HPDE6-E6E7 (cell line): Measurements from ENCODE around the gene TMEM131.
"Not testable (repeated sequence)": the region's sequence is repeated elsewhere in the genome, so short reads cannot be mapped to it uniquely, and the experiment has no call there.

Experiments
- DNase-seq: peaks from one replicate; pipeline ENCODE4 v3.0.0; 2011; ENCODE audit warnings: missing footprints; ENCODE audit errors: extremely low spot score

The TMEM131 gene

DNA sequence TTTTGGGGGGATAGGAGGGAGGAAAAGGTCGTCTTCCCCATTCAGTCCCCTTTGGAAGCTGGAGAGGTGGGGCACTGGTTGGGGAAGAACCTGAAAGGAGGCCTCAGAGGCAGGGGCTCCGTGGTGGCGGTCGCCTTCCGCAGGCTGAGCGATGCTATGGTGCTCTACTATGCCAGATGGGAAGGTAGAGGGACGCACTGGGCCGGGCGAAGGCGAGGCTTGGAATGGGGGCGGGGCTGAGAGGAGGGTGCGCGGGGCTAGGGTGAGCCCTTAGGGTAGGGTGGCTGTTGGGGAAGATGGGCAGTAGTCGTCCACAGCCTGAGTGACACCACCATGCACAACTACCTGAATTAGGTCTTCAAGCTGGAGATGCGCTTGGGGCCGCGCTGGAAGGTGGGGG lies 271.2 kb downstream of the TMEM131 start:
- DNase-seq, result no peak

DNA sequence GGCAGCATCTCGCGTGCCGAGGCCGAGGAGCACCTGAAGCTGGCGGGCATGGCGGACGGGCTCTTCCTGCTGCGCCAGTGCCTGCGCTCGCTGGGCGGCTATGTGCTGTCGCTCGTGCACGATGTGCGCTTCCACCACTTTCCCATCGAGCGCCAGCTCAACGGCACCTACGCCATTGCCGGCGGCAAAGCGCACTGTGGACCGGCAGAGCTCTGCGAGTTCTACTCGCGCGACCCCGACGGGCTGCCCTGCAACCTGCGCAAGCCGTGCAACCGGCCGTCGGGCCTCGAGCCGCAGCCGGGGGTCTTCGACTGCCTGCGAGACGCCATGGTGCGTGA lies 271.7 kb downstream of the TMEM131 start:
- no peak for DNase-seq

DNA sequence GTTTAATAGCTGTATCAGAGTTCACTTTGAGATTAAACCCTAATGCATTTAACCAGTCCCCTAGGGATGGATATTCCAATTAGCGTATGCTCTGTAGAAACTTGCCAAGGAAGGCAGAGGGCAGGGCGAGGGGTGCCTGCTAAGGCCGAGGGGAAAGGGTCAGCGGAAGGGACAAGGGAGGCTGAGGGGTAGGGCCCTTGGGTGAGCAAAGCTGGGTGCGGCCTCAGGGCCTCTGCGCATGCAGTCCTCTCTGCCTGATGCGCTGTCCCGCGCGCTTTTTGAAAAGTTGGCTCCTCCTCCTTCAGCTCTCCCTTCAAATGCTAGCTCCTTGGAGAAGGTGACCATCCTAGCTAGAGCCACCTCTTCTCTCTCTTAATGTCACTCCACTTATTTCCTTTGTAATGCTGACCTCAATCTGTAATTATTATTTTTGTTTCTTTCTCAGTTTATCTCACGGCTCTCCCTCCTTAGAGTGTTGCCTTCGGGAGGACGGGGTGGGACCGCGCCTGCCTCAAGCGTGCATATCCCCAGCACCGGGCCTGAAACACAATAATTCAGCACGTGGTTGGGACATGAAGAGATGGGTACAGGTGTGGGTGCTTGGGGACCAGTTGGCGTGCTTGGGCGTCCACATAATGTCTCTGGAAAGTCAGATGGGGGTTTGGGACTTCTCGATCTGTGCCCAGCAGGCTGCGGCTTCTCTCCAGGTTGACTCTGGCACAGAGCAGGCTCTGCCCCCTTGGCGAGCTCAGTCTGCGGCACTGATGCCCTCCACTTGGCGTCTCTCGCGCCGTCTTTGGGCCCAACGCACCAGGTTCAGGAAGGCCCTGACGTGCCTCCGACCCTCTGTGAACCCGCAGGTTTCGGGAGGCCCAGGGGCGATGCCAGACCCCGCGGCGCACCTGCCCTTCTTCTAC lies 272.3 kb downstream of the TMEM131 start:
- DNase-seq, result no peak

DNA sequence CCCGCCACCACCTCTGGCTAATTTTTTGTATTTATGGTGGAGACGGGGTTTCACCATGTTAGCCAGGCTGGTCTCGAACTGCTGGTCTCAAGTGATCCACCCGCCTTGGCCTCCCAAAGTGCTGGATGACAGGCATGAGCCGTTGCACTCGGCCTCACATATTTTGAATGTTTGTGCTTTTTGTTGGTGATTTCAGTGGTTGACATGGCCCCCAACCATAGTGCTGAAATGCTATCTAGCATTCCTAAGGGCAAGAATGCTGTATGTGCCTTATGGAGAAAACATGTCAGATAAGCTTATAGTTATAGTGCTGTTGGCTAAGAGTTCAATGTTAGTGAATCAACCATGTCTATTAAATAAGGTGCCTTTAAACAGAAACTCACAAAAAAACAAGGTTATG lies 273.5 kb downstream of the TMEM131 start:
- no peak for DNase-seq

DNA sequence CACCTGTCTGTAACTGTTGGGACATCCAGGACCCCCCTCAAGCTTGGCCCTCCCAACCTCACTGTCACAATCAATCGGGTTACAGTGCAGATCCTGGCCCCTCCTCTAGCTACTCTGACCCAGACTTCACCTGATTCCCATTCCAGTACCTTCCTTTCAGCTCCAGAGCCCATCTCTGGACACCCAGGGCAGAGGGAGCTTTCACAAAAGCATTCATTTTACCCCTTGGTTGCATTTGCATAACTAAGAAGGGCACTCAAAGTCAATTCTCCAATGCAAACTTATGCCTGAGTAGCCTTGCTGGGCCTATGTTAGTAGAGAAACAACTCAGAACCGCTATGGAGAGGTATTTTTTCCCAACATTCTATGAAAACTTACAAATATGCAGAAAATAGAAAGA lies 275.0 kb downstream of the TMEM131 start:
- DNase-seq, result no peak

DNA sequence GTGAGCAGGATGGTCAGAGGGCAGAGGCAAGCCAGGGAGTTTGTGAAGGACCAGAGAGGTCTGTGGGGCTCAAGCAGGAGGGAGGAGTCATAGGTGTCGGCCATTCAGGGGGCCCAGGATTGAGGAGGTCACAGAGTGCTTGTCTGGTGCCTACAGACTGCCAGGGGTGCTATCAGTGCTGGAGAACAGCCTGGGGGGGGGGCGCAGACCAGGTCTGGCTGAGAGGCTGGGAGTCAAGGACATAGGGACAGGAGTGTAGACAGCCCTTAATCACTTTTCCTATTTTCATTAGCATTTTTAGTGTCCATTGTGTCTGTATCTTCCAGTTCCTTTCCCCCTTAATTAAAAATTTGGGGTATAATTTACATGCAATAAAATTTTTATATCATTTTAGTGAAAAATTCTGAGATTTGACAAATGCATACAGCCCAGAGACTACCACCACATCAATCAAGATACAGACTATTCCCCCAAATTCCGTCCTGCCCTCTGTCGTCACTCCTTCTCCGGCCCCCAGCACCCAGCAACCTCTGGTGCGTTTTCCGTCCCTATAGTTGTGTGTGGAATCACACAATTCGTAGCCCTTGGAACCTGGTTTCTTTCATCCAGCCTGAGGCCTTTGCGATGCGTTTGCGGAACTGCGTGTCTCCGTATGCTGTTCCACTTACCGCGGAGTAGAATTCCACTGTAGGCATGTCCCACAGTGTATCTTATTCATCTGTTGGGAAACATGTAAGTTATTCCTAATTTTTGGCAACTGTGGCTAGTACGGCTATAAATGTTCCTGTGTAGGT lies 276.2 kb downstream of the TMEM131 start:
- no peak for DNase-seq

DNA sequence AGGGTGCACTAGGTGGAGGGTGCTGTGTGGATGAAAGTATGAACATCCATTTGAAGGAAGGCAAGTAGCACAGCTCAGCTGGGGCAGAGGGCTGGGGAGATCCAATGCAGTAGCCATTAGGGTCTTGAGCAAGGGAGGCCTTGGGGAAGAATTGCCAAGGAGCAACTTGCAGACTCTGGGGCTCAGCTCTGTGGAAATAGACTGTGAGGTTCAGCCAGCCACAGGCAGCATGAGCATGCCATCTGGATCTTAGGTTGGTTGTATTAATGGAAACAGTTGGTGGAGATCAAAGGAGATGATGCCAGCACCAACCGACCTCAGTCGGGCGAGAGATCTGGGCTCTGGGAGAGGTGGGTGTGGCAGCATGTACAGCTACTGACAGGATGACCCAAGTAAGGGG lies 276.8 kb downstream of the TMEM131 start:
- DNase-seq, result no peak

DNA sequence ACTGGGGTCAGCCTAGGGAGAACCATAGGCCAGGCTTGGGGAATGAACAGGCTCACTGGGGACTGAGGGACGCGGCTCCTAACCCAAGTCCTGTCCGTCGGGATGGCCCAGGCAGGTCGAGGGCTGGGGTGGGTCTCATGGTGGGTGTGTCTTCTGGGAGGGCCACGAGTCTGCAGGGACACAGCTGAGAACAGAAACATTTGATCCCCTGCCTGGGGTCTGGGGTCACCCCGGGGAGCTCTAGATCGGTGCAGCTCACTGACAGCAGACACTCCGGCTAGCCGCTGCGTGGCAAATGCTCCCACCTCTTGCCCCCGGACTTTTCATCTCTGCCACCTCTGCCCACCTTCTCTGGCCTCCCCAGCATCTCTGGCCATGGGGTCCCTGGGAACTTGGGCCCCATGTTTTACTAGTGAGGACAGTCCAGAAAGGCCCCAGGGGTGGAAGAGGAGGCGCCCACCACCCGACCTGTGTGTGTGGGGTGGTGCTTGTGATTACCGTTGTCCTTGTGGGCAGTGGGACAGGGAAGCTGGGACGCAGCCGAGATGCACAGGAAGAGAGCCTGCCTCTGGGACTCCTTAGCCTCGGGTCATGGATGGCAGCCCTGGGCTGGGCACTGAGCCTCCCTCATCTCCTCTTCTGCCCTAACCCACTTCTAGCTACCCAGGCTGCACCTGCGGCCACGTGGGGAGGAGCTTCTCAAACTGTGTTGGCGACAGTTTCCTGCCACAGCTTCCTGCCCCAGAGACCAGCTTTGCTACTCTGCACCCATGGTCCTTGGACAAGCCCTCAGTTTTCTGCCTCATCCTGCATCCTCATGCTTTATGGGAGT lies 277.5 kb downstream of the TMEM131 start:
- no peak for DNase-seq

DNA sequence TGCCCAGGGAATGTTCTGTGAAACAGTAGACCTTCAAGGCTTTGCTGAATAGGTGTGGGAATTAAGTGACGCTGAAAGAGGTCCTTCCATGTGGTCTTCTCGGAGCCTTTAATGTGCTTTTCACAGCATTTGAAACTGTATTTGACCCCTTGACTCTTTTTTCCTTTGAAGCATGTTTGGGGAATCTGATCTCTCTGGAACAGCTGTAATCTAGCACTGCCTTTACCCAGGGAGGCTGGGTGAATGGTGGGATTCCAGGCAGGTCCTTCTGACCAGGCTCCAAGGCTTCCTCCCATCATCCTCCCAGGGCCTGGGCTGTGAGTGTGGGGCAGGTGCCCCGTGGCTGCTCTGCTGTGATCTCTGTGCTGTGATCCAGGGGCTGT lies 278.1 kb downstream of the TMEM131 start:
- DNase-seq, result no peak

DNA sequence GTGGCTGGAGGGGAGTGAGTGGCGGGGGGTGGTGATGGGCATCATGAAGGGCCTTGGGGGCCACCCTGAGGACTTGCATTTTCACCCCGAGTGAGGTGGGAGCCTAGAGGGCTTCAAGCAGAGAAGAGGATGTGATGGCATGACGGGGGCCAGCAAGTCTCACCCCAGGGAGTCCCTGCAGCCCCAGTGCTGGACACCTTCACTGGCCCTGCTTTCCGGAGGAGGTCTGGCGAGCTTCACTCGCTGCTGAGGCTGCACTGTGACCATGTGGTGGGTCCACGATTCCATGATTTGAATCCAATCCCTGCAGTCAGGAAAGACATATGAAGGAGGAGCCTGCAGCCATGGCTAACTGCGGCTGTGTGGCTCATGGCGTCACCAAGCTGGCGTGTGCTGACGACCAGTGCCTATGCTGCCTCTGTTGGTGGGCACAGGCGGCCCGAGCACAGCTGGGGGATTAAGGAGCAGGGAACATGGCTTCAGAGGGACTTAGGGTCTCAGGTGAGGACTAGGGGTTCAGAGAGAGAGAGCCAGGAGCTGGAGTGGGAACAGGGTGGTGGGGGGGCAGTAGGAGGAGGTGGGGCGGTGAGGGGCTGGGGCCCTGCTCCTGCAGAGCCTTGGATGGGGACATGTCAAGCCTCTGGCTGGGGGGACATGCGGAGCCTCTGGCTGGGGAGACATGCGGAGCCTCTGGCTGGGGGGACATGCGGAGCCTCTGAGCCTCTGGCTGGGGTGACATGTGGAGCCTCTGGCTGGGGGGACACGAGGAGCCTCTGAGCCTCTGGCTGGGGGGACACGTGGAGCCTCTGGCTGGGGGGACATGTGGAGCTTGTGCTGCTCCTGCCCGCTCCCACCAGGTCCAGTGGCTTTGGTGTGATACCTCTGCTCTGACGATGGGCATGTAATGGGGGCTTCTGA lies 278.8 kb downstream of the TMEM131 start:
- DNase-seq, result no peak

DNA sequence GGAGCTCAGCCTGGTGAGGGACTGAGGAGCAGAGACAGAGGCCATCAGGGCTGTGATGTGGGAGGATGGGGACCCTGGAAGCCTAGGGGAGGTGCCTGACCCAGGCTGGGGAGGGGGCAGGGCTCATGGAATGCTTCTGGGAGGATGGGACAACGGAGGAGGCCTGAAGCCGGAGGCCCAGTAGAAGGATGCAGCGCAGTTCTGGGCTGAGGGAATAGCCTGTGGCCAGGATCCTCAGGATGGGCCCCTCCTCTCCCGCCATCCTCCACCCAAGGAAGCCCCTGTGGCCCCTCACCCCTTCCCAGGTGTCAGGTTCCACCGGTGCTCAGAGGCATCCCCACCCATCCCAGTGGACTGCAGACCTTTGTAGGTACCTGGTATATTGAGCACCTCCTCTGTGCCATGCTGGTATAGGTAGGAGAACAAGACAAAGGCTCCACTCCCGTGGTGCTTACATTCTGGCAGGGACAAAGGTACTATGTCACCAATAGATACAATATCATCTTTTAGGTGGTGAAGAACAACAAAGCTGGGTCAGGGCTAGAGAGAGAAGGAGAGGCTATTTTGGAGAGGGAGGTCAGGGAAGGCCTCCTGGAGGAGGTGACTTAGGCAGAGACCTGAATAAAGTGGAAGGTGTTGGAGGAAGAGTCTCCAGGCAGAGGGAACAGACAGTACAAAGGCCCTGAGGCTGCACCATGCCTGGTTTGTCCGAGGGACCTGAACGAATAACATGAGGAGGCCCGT lies 279.6 kb downstream of the TMEM131 start:
- DNase-seq, result no peak

DNA sequence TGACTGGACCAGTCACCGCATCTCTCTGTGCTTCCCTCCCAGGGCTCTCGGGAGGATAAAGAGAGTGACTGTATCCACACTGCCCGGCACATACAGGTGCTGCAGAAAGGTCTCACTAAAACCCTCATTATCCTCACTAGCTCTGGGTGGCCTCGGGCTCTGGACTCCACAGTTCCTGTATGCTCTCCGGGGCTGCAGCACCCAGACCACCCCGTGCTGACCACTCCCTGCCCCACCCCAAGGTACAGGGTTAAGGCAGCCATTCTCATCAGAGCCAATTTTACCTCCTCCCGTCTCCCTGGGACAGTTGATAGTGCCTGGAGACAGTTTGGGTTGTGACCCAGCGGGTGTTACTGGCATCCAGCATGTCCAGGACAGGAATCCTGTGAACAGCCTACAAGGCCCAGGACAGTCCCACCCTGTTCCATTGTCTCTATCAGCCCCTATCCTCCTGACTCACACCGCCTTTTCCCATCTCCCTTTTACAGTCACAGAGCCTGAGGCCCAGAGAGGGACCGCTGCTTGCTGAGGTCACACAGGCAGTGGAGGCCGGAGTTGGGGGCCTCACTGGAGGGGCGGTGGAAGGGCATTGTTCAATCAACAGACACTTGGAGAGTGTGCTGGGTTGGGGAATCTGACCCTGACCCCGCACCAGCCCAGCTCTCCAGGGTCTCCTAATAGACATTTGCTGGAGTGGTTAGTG lies 280.6 kb downstream of the TMEM131 start:
- no peak for DNase-seq

DNA sequence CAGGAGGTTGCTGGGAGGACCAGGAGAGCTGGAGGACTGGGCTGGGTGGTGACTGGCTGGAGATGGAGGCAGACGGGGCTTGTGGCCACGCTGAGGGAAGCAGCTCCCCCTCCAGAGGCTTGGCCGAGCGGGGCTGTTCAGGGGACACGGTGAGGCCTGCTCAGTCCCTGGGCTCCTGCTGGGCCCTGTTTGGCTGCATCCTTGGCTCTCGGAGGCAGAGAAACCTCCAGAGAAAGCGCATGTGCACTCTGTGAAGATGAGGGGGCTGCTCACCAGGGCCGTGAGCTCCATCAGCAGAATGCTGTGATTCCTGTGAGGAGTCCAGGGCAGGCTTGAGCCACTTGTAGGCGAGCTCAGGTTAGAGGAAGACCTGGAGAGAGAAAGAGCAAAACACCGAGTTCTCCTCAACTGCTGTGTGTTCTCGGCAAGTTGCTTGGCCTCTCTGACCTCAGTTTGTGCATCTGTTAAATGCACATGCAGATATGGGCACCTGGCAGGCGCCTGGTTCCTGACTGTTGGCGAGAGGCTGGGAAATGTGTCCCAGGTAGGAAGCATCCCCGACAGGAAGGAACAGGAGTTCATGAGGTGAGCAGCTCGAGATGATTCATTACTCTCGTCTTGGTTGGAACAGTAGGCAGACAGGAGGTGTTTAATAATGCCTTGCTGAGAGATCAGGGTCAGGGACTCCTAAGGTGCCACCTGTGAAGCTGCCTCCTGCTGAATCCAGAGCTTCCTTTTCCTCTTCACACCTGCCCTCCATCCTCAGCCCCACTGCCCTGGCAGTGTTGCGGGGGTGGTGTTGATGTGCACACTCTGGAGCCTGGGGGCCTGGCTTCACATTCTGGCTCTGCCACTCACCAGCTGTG lies 281.4 kb downstream of the TMEM131 start:
- DNase-seq, result no peak

DNA sequence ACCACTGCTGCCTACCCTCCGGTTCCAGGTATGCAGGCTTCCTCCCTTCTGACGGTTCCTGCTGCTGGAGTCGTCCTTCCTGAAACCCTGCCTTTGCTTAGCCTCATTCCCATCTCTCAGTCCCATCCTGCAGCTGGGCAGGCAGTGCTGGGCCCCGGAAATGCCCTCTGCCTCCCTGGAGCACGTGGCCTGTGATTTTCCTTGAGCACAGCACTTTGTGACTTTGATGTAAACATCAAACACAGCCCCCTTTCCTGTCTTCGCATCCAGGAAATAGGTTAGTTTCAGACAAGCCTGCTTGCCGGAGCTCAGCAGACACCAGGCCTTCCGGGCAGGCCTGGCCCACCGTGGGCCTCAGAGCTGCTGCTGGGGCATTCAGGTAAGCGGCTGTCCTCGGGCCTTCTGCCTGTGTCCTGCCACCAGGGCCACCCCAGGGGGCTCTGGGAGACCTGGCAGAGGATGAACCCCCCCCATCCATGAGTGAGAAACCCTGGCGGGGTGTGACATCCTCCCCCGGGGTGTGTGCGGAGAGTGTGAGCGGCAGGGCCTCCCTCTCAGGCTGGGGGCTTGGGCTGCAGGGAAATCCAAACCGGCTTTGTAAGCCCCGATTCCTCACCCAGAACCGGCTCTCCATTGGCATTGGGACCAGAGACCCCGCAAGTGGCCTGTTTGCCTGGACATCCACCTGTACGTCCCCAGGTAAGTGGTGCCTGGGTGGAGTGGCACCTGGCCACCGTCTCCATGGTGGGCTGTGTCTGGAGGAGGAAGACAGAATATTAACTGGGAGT lies 282.3 kb downstream of the TMEM131 start, which contains the start of gene ZAP70:
Gene ZAP70, plus strand, starts transcription at position 281 of the 788 bp plus-strand sequence. CDS start 10,461 bp downstream, outside the sequence.
- DNase-seq, result no peak

DNA sequence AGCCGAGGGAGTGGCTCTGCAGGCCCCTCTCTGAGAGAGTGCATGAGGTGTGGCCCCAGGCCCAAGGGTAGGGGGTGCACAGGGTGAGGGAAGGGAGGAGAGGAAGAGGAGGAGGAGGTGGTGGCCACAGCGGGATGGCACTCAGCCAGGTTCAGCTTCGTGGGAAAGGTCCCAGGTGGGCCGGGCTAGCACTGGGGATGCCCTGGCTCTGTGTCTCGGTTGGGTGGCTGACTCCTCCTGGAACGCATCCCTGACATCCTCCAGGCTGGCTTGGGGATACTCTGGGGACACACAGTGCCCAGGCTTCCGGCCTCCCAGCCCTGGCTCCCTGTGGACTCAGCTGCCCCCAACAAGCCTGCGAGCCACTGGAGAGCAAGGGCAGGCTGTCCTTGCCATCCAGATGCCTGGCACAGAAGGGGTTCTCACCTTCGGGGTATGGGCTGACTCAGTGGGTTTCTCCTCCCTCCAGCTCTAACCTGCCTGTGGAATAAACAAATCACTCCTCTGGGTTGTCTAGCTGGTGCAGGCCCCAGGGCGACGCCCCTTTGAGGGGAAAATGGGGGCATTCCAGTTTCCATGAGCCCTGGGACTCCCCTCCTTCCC lies 283.0 kb downstream of the TMEM131 start:
- no peak for DNase-seq

DNA sequence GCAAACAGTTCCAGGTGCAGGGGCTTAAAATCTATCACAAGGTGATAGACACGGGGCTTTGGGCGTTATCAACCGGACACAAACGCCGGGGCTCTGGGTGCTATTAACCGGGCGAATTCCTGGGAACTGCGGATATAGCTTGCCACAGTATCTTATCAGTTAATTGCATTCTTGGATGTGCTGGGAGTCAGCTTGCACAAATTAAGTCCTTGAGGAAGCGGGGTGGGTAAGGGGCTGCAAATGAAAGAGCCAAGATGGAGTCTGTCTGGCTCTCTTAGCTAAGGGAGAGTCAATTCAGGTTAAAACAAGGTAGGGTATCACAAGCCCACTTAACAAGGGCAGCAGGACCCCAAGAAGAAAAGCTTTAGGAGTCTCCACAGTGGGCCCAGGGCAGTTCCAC lies 283.6 kb downstream of the TMEM131 start:
- DNase-seq, result not testable (repeated sequence)

DNA sequence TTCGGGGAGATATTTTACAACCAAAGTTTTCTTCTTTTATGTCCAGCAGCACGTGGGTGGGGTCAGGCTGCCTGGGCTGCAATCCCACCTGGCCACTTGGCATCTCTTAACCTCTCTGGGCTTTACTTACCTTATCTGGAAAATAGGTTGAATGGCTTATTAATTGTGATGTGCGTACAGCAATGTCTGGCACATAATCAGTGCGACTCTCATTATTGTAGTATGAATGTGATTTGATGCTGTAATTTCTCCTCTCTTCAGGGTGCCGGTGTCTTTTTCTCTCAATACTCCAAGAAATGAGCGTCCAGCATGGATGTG lies 284.4 kb downstream of the TMEM131 start:
- DNase-seq, result no peak

DNA sequence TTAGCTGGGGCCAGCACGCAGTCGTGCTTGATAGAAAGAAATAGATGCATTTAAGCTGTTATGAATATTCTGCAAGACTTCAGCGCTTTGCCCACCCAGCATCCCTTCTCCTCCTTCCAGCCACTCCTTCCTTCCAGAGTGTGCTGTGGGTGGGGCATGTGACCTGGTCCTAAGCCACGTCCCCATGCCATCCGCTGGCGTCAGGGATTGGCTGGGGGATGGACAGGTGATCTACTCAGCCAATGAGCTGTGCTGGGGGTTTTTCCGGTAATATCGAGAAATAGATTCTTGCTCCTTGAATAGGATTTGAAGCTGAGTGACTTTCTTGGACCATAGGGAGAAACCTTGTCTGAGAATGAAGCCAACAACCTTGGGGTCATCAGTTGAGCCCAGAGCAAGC lies 287.1 kb downstream of the TMEM131 start:
- no peak for DNase-seq
